Naive thymus-derived CD8-positive, alpha-beta T cell (primary cell): Measurements from ENCODE around the gene YWHAG. TPM values are rescaled to one million over a fixed set of nuclear protein-coding genes. Genes with fewer than 3 reads are reported as not detected.
"Not testable (repeated sequence)": the region's sequence is repeated elsewhere in the genome, so short reads cannot be mapped to it uniquely, and the experiment has no call there.

ENCODE experiments used
- ATAC-seq, 2 donors: fragments of 150-1000 bp; cut with Tn5 transposase in 1 of 2; sonication (Bioruptor Pico), chemical (Tn5 transposase) in 1 of 2; 1 replicate in 1 of 2; 2 replicates in 1 of 2; pipeline ENCODE4 v1.10.0; 2021; ENCODE audit warnings: mild to moderate bottlenecking in 2 of 2, moderate library complexity in 2 of 2
- POLR2A ChIA-PET: fragments of 350-600 bp; sonication (Branson Sonifier 250); formaldehyde crosslinking; loops from one replicate; lab custom pipeline; 2021; ENCODE audit warnings: antibody characterized with exemption; lab: Charles Lee
- DNase-seq, 10 donors: peaks; one replicate each; pipeline versions ENCODE4 v3.0.0 to v3.0.0-alpha.2; 2020 to 2022
- H3K27ac Mint-ChIP-seq, 10 donors: one replicate each; pipeline ENCODE4 v1.8.0; 2020 to 2022; ENCODE audit warnings: mild to moderate bottlenecking in 10 of 10, mixed read lengths in 10 of 10, moderate library complexity in 4 of 10, inconsistent platforms in 1 of 10
- H3K27me3 Mint-ChIP-seq, 5 donors: one replicate each; pipeline ENCODE4 v1.8.0; 2021 to 2022; ENCODE audit warnings: mixed read lengths in 5 of 5
- H3K36me3 Mint-ChIP-seq, 3 donors: one replicate each; pipeline ENCODE4 v1.8.0; 2020 to 2022; ENCODE audit warnings: mixed read lengths in 3 of 3, mild to moderate bottlenecking in 2 of 3, inconsistent platforms in 1 of 3
- H3K4me1 Mint-ChIP-seq, 4 donors: one replicate each; pipeline ENCODE4 v1.8.0; 2021 to 2022; ENCODE audit warnings: mixed read lengths in 4 of 4
- H3K4me3 Mint-ChIP-seq, 10 donors: one replicate each; pipeline ENCODE4 v1.8.0; 2020 to 2022; ENCODE audit warnings: mild to moderate bottlenecking in 10 of 10, mixed read lengths in 10 of 10, moderate library complexity in 6 of 10, inconsistent platforms in 1 of 10
- H3K9me3 Mint-ChIP-seq, 9 donors: one replicate each; pipeline ENCODE4 v1.8.0; 2020 to 2022; ENCODE audit warnings: mixed read lengths in 9 of 9, mild to moderate bottlenecking in 3 of 9, inconsistent platforms in 1 of 9, moderate library complexity in 1 of 9
- polyA plus RNA-seq, 3 donors: library from polyadenylated mRNA; unstranded; fragments of 300-500 nt; fragmentation: Illumina TruSeq; gene quantifications; one replicate each; pipeline ENCODE4 v1.2.3, GENCODE V29; 2021
- total RNA-seq, 8 experiments: library from RNA in 2 of 8; stranded (reverse) in 2 of 8; gene quantifications; one replicate each; pipeline ENCODE4 v1.2.3 and lab custom pipeline; 2021 to 2026

Gene YWHAG
- total and polyA plus RNA-seq, 5 experiments from 2014 or later = 1.4 to 38.2 (median 1.9) TPM

DNA sequence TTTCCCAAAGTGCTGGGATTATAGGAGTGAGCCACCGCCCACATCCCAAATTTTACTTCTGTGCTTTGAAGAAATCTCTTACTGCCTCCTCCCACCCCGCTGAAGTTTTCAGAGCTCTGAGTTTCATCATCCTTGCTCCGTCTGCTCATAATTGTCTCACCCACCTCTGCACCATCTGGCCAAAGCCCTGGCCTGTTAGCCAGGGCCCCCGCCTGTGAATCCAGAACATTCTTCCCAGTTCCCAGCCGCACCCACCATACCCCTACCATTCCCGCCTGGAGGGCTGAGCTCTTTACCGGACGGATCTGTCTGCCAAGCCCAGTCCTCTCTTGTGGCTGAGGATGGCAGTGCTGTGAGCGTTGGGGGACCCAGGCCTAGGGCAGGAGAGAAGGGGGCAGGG lies 36.2 kb upstream of the YWHAG start:
- Mint-ChIP-seq H3K36me3 (no peaks in the 10 kb centered on the region), H3K4me3 (peak overlapping the region in 4 of 10 donors; percentile 19 to 56 (median 46)), H3K9me3 (no peaks in the 10 kb centered on the region), H3K27me3 (no peaks in the 10 kb centered on the region), H3K27ac (peak overlapping the region in 3 of 10 donors; percentile 34 to 69 (median 60)), H3K4me1 (peaks cover 4 to 31% (median 24%) of the 10 kb centered on the region in 4 donors)
- no peak for DNase-seq
- POLR2A ChIA-PET = interaction anchor here (0.7 kb wide), 1 partner anchor 91 kb away, joined by 3 read pairs; no protein-coding TSS in a partner anchor
- no peak for ATAC-seq

GRCh38 chr7:76393116-76394031 lies 34.6 kb upstream of the YWHAG start:
- Mint-ChIP-seq H3K4me3 (peak overlapping the region; percentile 84 to 95 (median 90)), H3K36me3 (no peaks in the 10 kb centered on the region)

DNA sequence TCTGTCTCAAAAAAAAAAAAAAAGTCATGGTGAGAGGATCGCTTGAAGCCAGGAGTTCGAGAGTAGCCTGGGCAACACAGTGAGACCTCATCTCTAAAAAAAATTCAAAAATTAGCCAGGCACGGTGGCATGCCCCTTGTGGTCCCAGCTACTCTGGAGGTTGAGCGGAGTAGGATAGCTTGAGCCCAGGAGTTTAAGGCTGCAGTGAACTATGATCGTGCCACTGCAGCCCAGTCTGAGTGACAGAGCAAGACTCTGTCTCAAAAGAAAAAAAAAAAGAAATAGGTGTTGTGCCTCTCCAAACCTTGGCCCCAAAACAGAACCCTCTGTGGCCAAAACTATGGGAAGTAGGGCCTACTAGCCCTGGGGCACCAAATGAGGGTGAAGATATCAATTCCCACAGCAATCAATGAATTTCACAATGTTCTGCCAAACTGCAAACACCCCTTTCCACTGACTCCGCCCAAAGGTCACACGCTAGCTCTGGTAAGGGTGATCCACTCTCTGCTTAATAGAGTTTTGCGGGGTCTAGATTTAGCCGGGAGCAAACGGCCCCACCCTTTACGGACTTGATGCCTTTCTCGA lies 33.8 kb upstream of the YWHAG start:
- H3K36me3 Mint-ChIP-seq = no peaks in the 10 kb centered on the region
- POLR2A ChIA-PET = interaction anchor here (0.6 to 2.1 kb wide), 5 partner anchors 28 to 80 kb away, joined by 3 to 9 read pairs (median 4); partner anchors contain the start of gene YWHAG
- no peaks in the 10 kb centered on the region for H3K27me3 Mint-ChIP-seq
- H3K4me1 Mint-ChIP-seq = peaks cover 0 to 22% (median 14%) of the 10 kb centered on the region in 4 donors
- H3K4me3 Mint-ChIP-seq = peak overlapping the region; percentile 84 to 95 (median 90)
- H3K9me3 Mint-ChIP-seq = no peaks in the 10 kb centered on the region
- DNase-seq (no peak), ATAC-seq (peak; percentile 43 to 52)
- H3K27ac Mint-ChIP-seq = peak overlapping the region in 9 of 10 donors; percentile 63 to 95 (median 94)

More at GRCh38 chr7:76393116-76394031, 34.6 kb upstream of the YWHAG start:
- no peaks in the 10 kb centered on the region for H3K9me3 Mint-ChIP-seq
- peak overlapping the region in 9 of 10 donors; percentile 72 to 95 (median 94) for H3K27ac Mint-ChIP-seq
- DNase-seq (peak; percentile 82 to 98 (median 90)), ATAC-seq (peak; percentile 79 to 80)
- no peaks in the 10 kb centered on the region for H3K27me3 Mint-ChIP-seq
- H3K4me1 Mint-ChIP-seq = peaks cover 4 to 26% (median 20%) of the 10 kb centered on the region in 4 donors
- POLR2A ChIA-PET = interaction anchor here (0.6 to 2.1 kb wide), 5 partner anchors 13 to 75 kb away, joined by 3 to 9 read pairs (median 4); partner anchors contain the start of gene YWHAG

DNA sequence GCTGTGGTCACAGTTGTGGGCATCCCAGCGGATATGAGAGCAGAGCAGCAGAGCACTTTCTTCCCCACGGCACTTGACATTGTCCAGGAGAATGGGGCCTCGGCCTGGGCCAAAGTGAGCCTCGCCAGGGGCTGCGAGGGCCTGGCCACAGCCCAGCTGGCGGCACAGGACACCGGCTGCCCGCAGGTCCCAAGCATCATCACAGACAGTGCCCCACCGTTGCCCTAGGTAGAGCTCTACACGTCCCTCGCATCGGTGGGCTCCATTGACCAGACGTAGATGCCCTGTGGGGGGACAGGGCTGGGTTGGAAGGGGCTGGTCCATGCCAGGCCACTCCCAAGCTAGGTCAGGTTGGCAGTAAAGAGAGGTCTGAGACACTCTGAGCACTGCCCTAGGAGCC lies 31.3 kb upstream of the YWHAG start:
- Mint-ChIP-seq H3K9me3 (no peaks in the 10 kb centered on the region), H3K36me3 (no peaks in the 10 kb centered on the region), H3K4me1 (peaks cover 0 to 13% (median 6%) of the 10 kb centered on the region in 4 donors), H3K27ac (peak overlapping the region in 1 of 10 donors; percentile 53), H3K4me3 (peak overlapping the region in 1 of 10 donors; percentile 33), H3K27me3 (no peaks in the 10 kb centered on the region)
- ATAC-seq (no peak), DNase-seq (no peak)
- POLR2A ChIA-PET = no interaction called here

DNA sequence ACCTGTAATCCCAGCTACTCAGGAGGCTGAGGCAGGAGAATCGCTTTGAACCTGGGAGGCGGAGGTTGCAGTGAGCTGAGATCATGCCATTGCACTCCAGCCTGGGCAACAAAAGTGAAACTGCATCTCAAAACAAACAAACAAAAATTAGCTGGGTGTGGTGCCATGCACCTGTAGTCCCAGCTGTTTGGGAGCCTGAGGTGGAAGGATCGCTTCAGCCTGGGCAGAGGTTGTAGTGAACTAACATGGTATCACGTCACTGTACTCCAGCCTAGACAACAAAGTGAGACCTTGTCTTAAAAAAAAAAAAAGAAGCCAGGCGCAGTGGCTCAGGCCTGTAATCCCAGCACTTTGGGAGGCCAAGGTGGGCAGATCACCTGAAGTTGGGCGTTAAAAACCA lies 29.0 kb upstream of the YWHAG start:
- H3K4me3 Mint-ChIP-seq, POLR2A ChIA-PET: not testable (repeated sequence)

DNA sequence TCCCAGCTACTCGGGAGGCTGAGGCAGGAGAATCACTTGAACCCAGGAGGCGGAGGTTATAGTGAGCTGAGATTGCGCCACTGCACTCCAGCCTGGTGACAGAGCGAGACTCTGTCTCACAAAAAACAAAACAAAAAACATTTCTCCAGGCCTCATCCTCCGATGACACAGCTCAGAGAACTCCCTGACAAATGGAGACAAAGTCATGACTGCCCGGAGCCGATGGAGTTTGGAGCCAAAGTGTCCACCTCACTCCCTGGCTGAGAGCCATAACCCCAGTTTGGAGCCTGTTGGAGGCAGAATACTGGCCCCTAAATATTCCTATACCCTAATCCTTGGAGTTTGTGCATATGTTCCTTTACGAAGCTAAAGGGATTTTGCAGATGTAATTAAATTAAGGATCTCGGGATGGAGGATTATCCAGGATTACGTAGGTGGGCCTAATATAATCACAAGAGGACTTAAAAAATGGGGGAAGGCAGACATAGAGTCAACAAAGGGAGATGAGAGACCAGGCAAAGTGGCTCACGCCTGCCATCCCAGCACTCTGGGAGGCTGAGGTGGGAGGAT lies 28.0 kb upstream of the YWHAG start:
- ATAC-seq (no peak), DNase-seq (no peak)
- Mint-ChIP-seq H3K36me3 (no peaks in the 10 kb centered on the region), H3K4me3 (no peak overlapping the region), H3K27me3 (no peaks in the 10 kb centered on the region), H3K9me3 (no peaks in the 10 kb centered on the region), H3K4me1 (no peaks in the 10 kb centered on the region), H3K27ac (no peak overlapping the region)
- POLR2A ChIA-PET = no interaction called here

More for the DNA sequence above, 29.0 kb upstream of the YWHAG start:
- H3K27ac Mint-ChIP-seq, H3K9me3 Mint-ChIP-seq, H3K4me1 Mint-ChIP-seq, ATAC-seq, H3K36me3 Mint-ChIP-seq, H3K27me3 Mint-ChIP-seq, DNase-seq: not testable (repeated sequence)

GRCh38 chr7:76383089-76383944 lies 24.5 kb upstream of the YWHAG start:
- H3K36me3 Mint-ChIP-seq = no peaks in the 10 kb centered on the region
- H3K4me3 Mint-ChIP-seq = no peak overlapping the region
- POLR2A ChIA-PET = interaction anchor here (0.7 kb wide), 1 partner anchor 14 kb away, joined by 3 read pairs; no protein-coding TSS in a partner anchor
- DNase-seq (no peak), ATAC-seq (no peak)
- H3K4me1 Mint-ChIP-seq = peaks cover 0 to 7% (median 3%) of the 10 kb centered on the region in 4 donors
- no peaks in the 10 kb centered on the region for H3K27me3 Mint-ChIP-seq
- H3K27ac Mint-ChIP-seq = no peak overlapping the region
- H3K9me3 Mint-ChIP-seq = no peaks in the 10 kb centered on the region

DNA sequence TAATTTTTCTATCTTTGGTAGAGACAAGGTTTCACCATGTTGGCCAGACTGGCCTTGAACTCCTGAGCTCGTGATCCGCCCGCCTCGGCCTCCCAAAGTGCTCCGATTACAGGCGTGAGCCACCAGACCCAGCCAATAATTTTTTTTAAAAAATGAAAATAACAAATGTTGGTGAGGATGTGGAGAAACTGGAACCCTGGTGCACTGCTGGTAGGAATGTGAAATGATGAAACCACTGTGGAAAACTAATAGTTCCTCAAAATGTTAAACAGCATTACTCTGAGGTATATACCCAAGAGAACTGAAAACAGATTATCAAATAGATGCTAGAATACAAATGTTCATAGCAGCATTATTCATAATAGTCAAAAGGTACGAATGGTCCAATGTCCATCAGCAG lies 23.0 kb upstream of the YWHAG start:
- POLR2A ChIA-PET = no interaction called here
- DNase-seq = no peak
- no peaks in the 10 kb centered on the region for H3K27me3 Mint-ChIP-seq
- no peak overlapping the region for H3K27ac Mint-ChIP-seq
- no peak for ATAC-seq
- peaks cover 0 to 7% (median 3%) of the 10 kb centered on the region in 4 donors for H3K4me1 Mint-ChIP-seq
- H3K36me3 Mint-ChIP-seq = no peaks in the 10 kb centered on the region
- H3K9me3 Mint-ChIP-seq = no peaks in the 10 kb centered on the region
- no peak overlapping the region for H3K4me3 Mint-ChIP-seq

GRCh38 chr7:76380623-76380966 lies 21.8 kb upstream of the YWHAG start:
- Mint-ChIP-seq H3K9me3 (no peaks in the 10 kb centered on the region), H3K36me3 (no peaks in the 10 kb centered on the region), H3K4me3 (peak overlapping the region; percentile 69 to 87 (median 78)), H3K27me3 (no peaks in the 10 kb centered on the region), H3K27ac (peak overlapping the region in 2 of 10 donors; percentile 44 to 74), H3K4me1 (peaks cover 0 to 7% (median 3%) of the 10 kb centered on the region in 4 donors)
- POLR2A ChIA-PET = no interaction called here
- ATAC-seq (no peak), DNase-seq (no peak)

GRCh38 chr7:76377186-76377918 lies 18.6 kb upstream of the YWHAG start:
- Mint-ChIP-seq H3K27me3 (peaks cover 0 to 19% (median 3%) of the 10 kb centered on the region in 5 donors), H3K4me3 (peak overlapping the region in 1 of 10 donors; percentile 11), H3K27ac (no peak overlapping the region), H3K4me1 (peaks cover 0 to 7% (median 4%) of the 10 kb centered on the region in 4 donors), H3K36me3 (no peaks in the 10 kb centered on the region), H3K9me3 (no peaks in the 10 kb centered on the region)
- POLR2A ChIA-PET = no interaction called here
- ATAC-seq (no peak), DNase-seq (no peak)

DNA sequence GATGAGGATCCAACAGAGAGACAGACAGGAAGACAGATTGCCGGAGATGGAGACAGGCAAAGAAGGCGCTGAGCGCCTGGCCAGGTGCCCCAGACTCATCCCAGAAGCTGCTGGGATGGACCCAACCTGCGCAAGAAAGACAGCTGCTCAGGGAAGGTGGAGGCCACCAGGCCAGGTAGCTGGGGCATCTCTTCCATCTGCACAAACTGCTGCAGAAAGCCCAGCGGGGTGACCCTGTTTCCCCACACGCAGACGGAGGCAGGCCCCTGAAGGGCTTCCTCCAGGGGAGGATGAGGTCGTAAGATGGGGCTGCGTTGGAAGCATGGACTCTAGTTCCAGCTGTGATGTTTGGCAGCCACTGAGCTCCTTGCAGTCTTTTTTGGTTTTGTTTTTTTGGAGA lies 16.5 kb upstream of the YWHAG start:
- POLR2A ChIA-PET = no interaction called here
- H3K27me3 Mint-ChIP-seq = peaks cover 0 to 22% (median 9%) of the 10 kb centered on the region in 5 donors

More for the DNA sequence above, 16.5 kb upstream of the YWHAG start:
- H3K27ac Mint-ChIP-seq = no peak overlapping the region
- ATAC-seq (no peak), DNase-seq (no peak)
- H3K36me3 Mint-ChIP-seq = no peaks in the 10 kb centered on the region
- no peak overlapping the region for H3K4me3 Mint-ChIP-seq
- H3K9me3 Mint-ChIP-seq = no peaks in the 10 kb centered on the region
- H3K4me1 Mint-ChIP-seq = peaks cover 0 to 4% (median 2%) of the 10 kb centered on the region in 4 donors
